Right lobe of liver (tissue), 6 donors: Measurements from ENCODE around the gene TMEM255A. TPM values are rescaled to one million over a fixed set of nuclear protein-coding genes. Genes with fewer than 3 reads are reported as not detected.
"Not testable (repeated sequence)": the region's sequence is repeated elsewhere in the genome, so short reads cannot be mapped to it uniquely, and the experiment has no call there.

ENCODE experiments used
- ATAC-seq, 4 donors: fragments of 200-7000 bp; cut with Tn5 transposase; one replicate each; pipeline ENCODE4 v1.9.1; 2020; ENCODE audit warnings: mild to moderate bottlenecking in 4 of 4, moderate library complexity in 4 of 4
- DNase-seq, 3 donors: peaks; one replicate each; pipeline ENCODE4 v3.0.0-alpha.2; 2020
- H3K27ac ChIP-seq, 3 donors: fragments of 200-600 bp; one replicate each; pipeline ENCODE4 v1.8.0; 2022
- H3K27me3 ChIP-seq, 2 donors: fragments of 200-600 bp; one replicate each; pipeline ENCODE4 v1.8.0; 2022
- H3K36me3 ChIP-seq, 4 donors: fragments of 200-600 bp; sonication (generic) in 1 of 4; one replicate each; pipeline versions ENCODE4 v1.5.1 to v1.8.0; 2017 to 2022; ENCODE audit warnings: control low read depth in 1 of 4
- H3K4me1 ChIP-seq, 4 donors: fragments of 200-600 bp; sonication (generic) in 1 of 4; one replicate each; pipeline versions ENCODE4 v1.5.1 to v1.8.0; 2017 to 2022; ENCODE audit warnings: control low read depth in 1 of 4
- H3K4me3 ChIP-seq, 3 donors: fragments of 200-600 bp; one replicate each; pipeline ENCODE4 v1.8.0; 2022
- H3K9me3 ChIP-seq, 4 donors: fragments of 200-600 bp; sonication (generic) in 1 of 4; one replicate each; pipeline versions ENCODE4 v1.5.1 to v1.8.0; 2017 to 2022; ENCODE audit warnings: control low read depth in 1 of 4
- CTCF ChIP-seq, 4 donors: fragments of 200-600 bp in 3 of 4; fragments of 450-650 bp in 1 of 4; IDR thresholded peaks; one replicate each; pipeline versions ENCODE4 v1.5.1 to v1.8.0; 2016 to 2022; ENCODE audit warnings: antibody characterized with exemption in 4 of 4, mild to moderate bottlenecking in 2 of 4
- POLR2A ChIP-seq: fragments of 450-650 bp; IDR thresholded peaks from one replicate; pipeline ENCODE4 v1.6.1; 2017; ENCODE audit warnings: antibody characterized with exemption, mild to moderate bottlenecking
- WGBS: methylation state at CpG from one replicate; pipeline ENCODE4 v1.1.6; 2018; ENCODE audit warnings: low coverage, low lambda C conversion rate; ENCODE audit not compliant: insufficient coverage; ENCODE audit errors: missing lambda C conversion rate; 5-methylcytosine and 5-hydroxymethylcytosine counted together
- intact Hi-C, 2 donors: fragments of 100-400 bp; cut with DNase I; formaldehyde crosslinking; loops; one replicate each; pipeline versions ENCODE4 v1.11.2 to v1.14.1; 2022
- total RNA-seq, 6 experiments: library from RNA; depleted of rRNA in 2 of 6; stranded (reverse); fragments of >200 nt in 2 of 6; fragmentation: NEBNext Ultra II Directional in 3 of 6; extraction: Animal tissue kit (Norgen Biotek cat#: 25700) in 3 of 6; gene quantifications; one replicate each; pipeline versions ENCODE4 v1.1.0 to v1.2.4, GENCODE V29; 2016 to 2023
- donor health status: DM: no; HTN: yes; CAD: no.
- donor health status: DM: no; HTN: no; CAD: no.
- donor health status: DM: no; HTN: no; CAD: no.
- donor health status: DM: no; HTN: yes; CAD: no.
- donor health status: DM: no; HTN: yes; CAD: no.

The TMEM255A gene
- total RNA-seq, 6 experiments from 2014 or later, result 0.25 to 0.37 (median 0.33) TPM; not detected in 3

- 39% methylated on average over 4 of the region's 4 CpGs for WGBS
Measured at GRCh38 chrX:120350450-120351138, 39.3 kb upstream of the TMEM255A start.

GRCh38 chrX:120344566-120344965 lies 33.3 kb upstream of the TMEM255A start:
- DNase-seq, H3K27ac ChIP-seq, H3K27me3 ChIP-seq, H3K36me3 ChIP-seq, H3K4me3 ChIP-seq, H3K4me1 ChIP-seq, ATAC-seq, H3K9me3 ChIP-seq, intact Hi-C loops: not testable (repeated sequence)
- no CpG with 5 or more reads among the region's 11 CpGs for WGBS

More at GRCh38 chrX:120350450-120351138, 39.3 kb upstream of the TMEM255A start:
- H3K9me3 ChIP-seq, result no peaks in the 10 kb centered on the region
- H3K4me3 ChIP-seq, result no peak overlapping the region
- H3K4me1 ChIP-seq, result no peaks in the 10 kb centered on the region
- H3K36me3 ChIP-seq, result no peaks in the 10 kb centered on the region
- no peaks in the 10 kb centered on the region for H3K27me3 ChIP-seq
- ATAC-seq (no peak), DNase-seq (no peak)
- intact Hi-C loops, result no loop called here
- TF ChIP-seq CTCF (IDR thresholded peaks at IDR 0.05), result no peak
- no peak for TF ChIP-seq POLR2A
- no peak overlapping the region for H3K27ac ChIP-seq

- ATAC-seq, result no peak
- Histone ChIP-seq H3K4me3 (no peak overlapping the region), H3K9me3 (peaks cover 0 to 12% (median 1%) of the 10 kb centered on the region in 4 donors), H3K36me3 (no peaks in the 10 kb centered on the region), H3K27ac (no peak overlapping the region), H3K27me3 (no peaks in the 10 kb centered on the region), H3K4me1 (no peaks in the 10 kb centered on the region)
- no peak for DNase-seq
- TF ChIP-seq POLR2A (no peak), CTCF (IDR thresholded peaks at IDR 0.05) (no peak)
- intact Hi-C loops, result no loop called here
Measured at GRCh38 chrX:120336899-120337298, 25.6 kb upstream of the TMEM255A start.

GRCh38 chrX:120335289-120335688 lies 24.0 kb upstream of the TMEM255A start:
- H3K27ac ChIP-seq, result no peak overlapping the region
- no peak for DNase-seq
- H3K9me3 ChIP-seq, result peaks cover 0 to 12% (median 1%) of the 10 kb centered on the region in 4 donors
- no peaks in the 10 kb centered on the region for H3K4me1 ChIP-seq
- intact Hi-C loops, result no loop called here
- no peaks in the 10 kb centered on the region for H3K36me3 ChIP-seq
- 38% methylated on average over 2 of the region's 2 CpGs for WGBS
- no peak for ATAC-seq
- TF ChIP-seq CTCF (IDR thresholded peaks at IDR 0.05), result no peak
- TF ChIP-seq POLR2A, result no peak
- no peaks in the 10 kb centered on the region for H3K27me3 ChIP-seq
- no peak overlapping the region for H3K4me3 ChIP-seq

- no peaks in the 10 kb centered on the region for H3K36me3 ChIP-seq
- no peaks in the 10 kb centered on the region for H3K4me1 ChIP-seq
- H3K4me3 ChIP-seq, result no peak overlapping the region
- WGBS, result 50% methylated on average over 1 of the region's 1 CpG
- no peaks in the 10 kb centered on the region for H3K27me3 ChIP-seq
- TF ChIP-seq CTCF (IDR thresholded peaks at IDR 0.05) (no peak), POLR2A (no peak)
- DNase-seq (no peak), ATAC-seq (no peak)
- intact Hi-C loops, result no loop called here
- H3K27ac ChIP-seq, result no peak overlapping the region
- peaks cover 0 to 12% (median 1%) of the 10 kb centered on the region in 4 donors for H3K9me3 ChIP-seq
Measured at GRCh38 chrX:120334603-120335002, 23.3 kb upstream of the TMEM255A start.
